ENCODE results near the gene CDC42EP2. TPM values are rescaled to one million over a fixed set of nuclear protein-coding genes. Genes with fewer than 3 reads are reported as not detected.
A peak's percentile ranks its signal among the peaks of the same experiment; 100 is the strongest.

Gene CDC42EP2
- total RNA-seq, 1 experiment from 2014 or later = 11.9 TPM

GRCh38 chr11:65266210-65266609 lies 48.5 kb upstream of the CDC42EP2 start:
- H2AFZ ChIP-seq (ENCODE audit: low read length) = no peak overlapping the region
- H3K56ac ChIP-seq (ENCODE audit: insufficient read length, low read depth, low read length) = no peak overlapping the region
- peaks cover 7% of the 10 kb centered on the region; the same call in 1 of the 2 replicates for H3K79me2 ChIP-seq (ENCODE audit: insufficient read depth, low read length)
- no peak overlapping the region for H3K4me2 ChIP-seq (ENCODE audit: insufficient read depth, insufficient read length, low read length)
- H2BK120ac ChIP-seq (ENCODE audit: low read depth, low read length, poor library complexity, severe bottlenecking) = no peak overlapping the region
- Mint-ChIP-seq H3K27ac (peak overlapping the region in 2 of 3 experiments; percentile 2 to 35; a peak in 3 of 7 replicates), H3K4me1 (peaks cover 11 to 17% of the 10 kb centered on the region in 2 experiments), H3K4me3 (no peak overlapping the region), H3K36me3 (ENCODE audit: insufficient read depth in 1 of 3, low read depth in 3 of 3) (peaks cover 26 to 74% (median 62%) of the 10 kb centered on the region in 3 experiments; a peak in 6 of 7 replicates), H3K27me3 (ENCODE audit: low read depth) (no peaks in the 10 kb centered on the region; the same call in 1 of the 2 replicates), H3K9me3 (no peaks in the 10 kb centered on the region)
- no peak overlapping the region for H3K9ac ChIP-seq (ENCODE audit: extremely low read depth, insufficient read length, low read length)
- H3K23me2 ChIP-seq (ENCODE audit: insufficient read length, low read depth, low read length, poor library complexity, severe bottlenecking) = peaks cover 9% of the 10 kb centered on the region
- H4K91ac ChIP-seq (ENCODE audit: insufficient read length, low read depth, low read length) = no peak overlapping the region
- H4K20me1 ChIP-seq (ENCODE audit: control insufficient read depth, insufficient read depth, insufficient read length) = no peaks in the 10 kb centered on the region
- no peak overlapping the region for H3K4ac ChIP-seq (ENCODE audit: low read depth, low read length)
- no peak overlapping the region for H3T11ph ChIP-seq (ENCODE audit: low read length)
- no peak overlapping the region for H3K23ac ChIP-seq (ENCODE audit: insufficient read length, low read depth, low read length)
- no peak for DNase-seq
- H2BK15ac ChIP-seq (ENCODE audit: low read depth, low read length) = no peak overlapping the region
- no peak overlapping the region for H2AK5ac ChIP-seq (ENCODE audit: insufficient read length, low read length)
- H3K27ac ChIP-seq (ENCODE audit: insufficient read length, low read depth, low read length) = no peak overlapping the region
- H4K5ac ChIP-seq (ENCODE audit: insufficient read length, low read depth, low read length) = no peak overlapping the region
- no peaks in the 10 kb centered on the region for H3K27me3 ChIP-seq (ENCODE audit: insufficient read depth, low read length)
- no peak overlapping the region for H2BK20ac ChIP-seq (ENCODE audit: low read depth, low read length, poor library complexity, severe bottlenecking)
- no peak overlapping the region for H2BK12ac ChIP-seq (ENCODE audit: insufficient read length, low read depth, low read length)
- H3K79me1 ChIP-seq (ENCODE audit: insufficient read depth, low read depth, low read length, poor library complexity, severe bottlenecking) = no peaks in the 10 kb centered on the region
- 0 out of 2 replicates have a peak, but pooled peaks cover 3% of the 10 kb centered on the region for H3K4me1 ChIP-seq (ENCODE audit: insufficient read depth, low read length)
- no peak overlapping the region for H4K8ac ChIP-seq (replicated peaks; ENCODE audit: insufficient read length, low read depth, low read length)
- H3K18ac ChIP-seq (ENCODE audit: insufficient read length, low read depth, low read length) = no peak overlapping the region
- TF ChIP-seq, protein P1, sequence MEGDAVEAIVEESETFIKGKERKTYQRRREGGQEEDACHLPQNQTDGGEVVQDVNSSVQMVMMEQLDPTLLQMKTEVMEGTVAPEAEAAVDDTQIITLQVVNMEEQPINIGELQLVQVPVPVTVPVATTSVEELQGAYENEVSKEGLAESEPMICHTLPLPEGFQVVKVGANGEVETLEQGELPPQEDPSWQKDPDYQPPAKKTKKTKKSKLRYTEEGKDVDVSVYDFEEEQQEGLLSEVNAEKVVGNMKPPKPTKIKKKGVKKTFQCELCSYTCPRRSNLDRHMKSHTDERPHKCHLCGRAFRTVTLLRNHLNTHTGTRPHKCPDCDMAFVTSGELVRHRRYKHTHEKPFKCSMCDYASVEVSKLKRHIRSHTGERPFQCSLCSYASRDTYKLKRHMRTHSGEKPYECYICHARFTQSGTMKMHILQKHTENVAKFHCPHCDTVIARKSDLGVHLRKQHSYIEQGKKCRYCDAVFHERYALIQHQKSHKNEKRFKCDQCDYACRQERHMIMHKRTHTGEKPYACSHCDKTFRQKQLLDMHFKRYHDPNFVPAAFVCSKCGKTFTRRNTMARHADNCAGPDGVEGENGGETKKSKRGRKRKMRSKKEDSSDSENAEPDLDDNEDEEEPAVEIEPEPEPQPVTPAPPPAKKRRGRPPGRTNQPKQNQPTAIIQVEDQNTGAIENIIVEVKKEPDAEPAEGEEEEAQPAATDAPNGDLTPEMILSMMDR (conservative IDR thresholded peaks at IDR 0.05) = no peak
- no CpG with 5 or more reads among the region's 2 CpGs for WGBS (ENCODE audit: extremely low coverage, insufficient read length, low lambda C conversion rate)
- no peak overlapping the region for H2BK5ac ChIP-seq (ENCODE audit: insufficient read length, low read length)
- H3K14ac ChIP-seq (ENCODE audit: insufficient read depth, low read length) = no peak overlapping the region
- H3K9me3 ChIP-seq (ENCODE audit: control insufficient read depth, low read depth, low read length) = no peaks in the 10 kb centered on the region

Measured in H9 (cell line).